HepG2 (cell line): ENCODE data around the gene SLC25A14. TPM values are rescaled to one million over a fixed set of nuclear protein-coding genes. Genes with fewer than 3 reads are reported as not detected.
A peak's percentile ranks its signal among the peaks of the same experiment; 100 is the strongest.

Source experiments
- ATAC-seq: fragments of 200-7000 bp; cut with Tn5 transposase; 3 replicates; pipeline ENCODE4 v1.9.1; 2020; ENCODE audit warnings: mild to moderate bottlenecking, moderate library complexity
- BruUV-seq: library from RNA; stranded (reverse); fragments of 400-500 nt; replicated peaks from 2 replicates; lab custom pipeline; 2021; lab: Mats Ljungman, UMichigan
- CTCF ChIA-PET: fragments of 300-600 bp; formaldehyde crosslinking; extraction: SDS; loops from one replicate; lab custom pipeline; 2021; ENCODE audit warnings: low total read pairs, inconsistent platforms, low intra/inter-chr PET ratio; lab: Yijun Ruan, JAX
- POLR2A ChIA-PET: fragments of 350-600 bp; sonication (Branson Sonifier 250); formaldehyde crosslinking; loops from one replicate; lab custom pipeline; 2020; ENCODE audit warnings: antibody characterized with exemption, inconsistent platforms; lab: Yijun Ruan, JAX
- DNase-seq: peaks from one replicate; pipeline ENCODE4 v3.0.0-alpha.2; 2015; ENCODE audit warnings: low spot score
- FAIRE-seq: peaks from 3 replicates; lab custom pipeline; 2011; peaks lifted over from hg19 to GRCh38; lab: Jason Lieb, UNC
- H2AFZ ChIP-seq: one replicate; pipeline ENCODE4 v1.6.1; 2011; ENCODE audit warnings: low read length, inconsistent platforms
- H3K27ac ChIP-seq: fragments of 300-600 bp; 3 replicates; pipeline ENCODE4 v1.8.0; 2011; ENCODE audit warnings: mixed run types, mild to moderate bottlenecking, mixed read lengths, low read length, inconsistent platforms; ENCODE audit not compliant: insufficient read depth; ENCODE audit errors: extremely low read length
- H3K27me3 ChIP-seq, 2 experiments: fragments of 200-600 bp in 1 of 2; 2 replicates in 1 of 2; 3 replicates in 1 of 2; pipeline versions ENCODE4 v1.6.0 to v1.8.0; 2011; ENCODE audit warnings: low read length in 2 of 2, mild to moderate bottlenecking in 2 of 2, moderate library complexity in 2 of 2, inconsistent platforms in 1 of 2; ENCODE audit not compliant: insufficient read depth in 2 of 2, control insufficient read depth in 1 of 2
- H3K36me3 ChIP-seq, 2 experiments: fragments of 200-600 bp in 1 of 2; replicated peaks in 1 of 2; 2 replicates in 1 of 2; 3 replicates in 1 of 2; pipeline versions ENCODE4 v1.5.1 to v1.8.0; 2011; ENCODE audit warnings: low read length in 2 of 2, inconsistent platforms in 1 of 2; ENCODE audit not compliant: insufficient read depth in 2 of 2, control insufficient read depth in 1 of 2
- H3K4me1 ChIP-seq: 2 replicates; pipeline ENCODE4 v1.5.1; 2012; ENCODE audit warnings: low read length, inconsistent platforms; ENCODE audit not compliant: insufficient read depth
- H3K4me2 ChIP-seq: 2 replicates; pipeline ENCODE4 v1.6.0; 2011; ENCODE audit warnings: low read depth, low read length, inconsistent platforms
- H3K4me3 ChIP-seq, 3 experiments: fragments of 200-600 bp in 1 of 3; sonication (generic), shearing (Covaris generic) in 1 of 3; replicated peaks in 1 of 3; 2 replicates each; pipeline ENCODE4 v1.5.1; 2011 to 2016; ENCODE audit warnings: low read length in 3 of 3, inconsistent platforms in 2 of 3, low read depth in 2 of 3, mild to moderate bottlenecking in 2 of 3, control low read depth in 1 of 3, mixed read lengths in 1 of 3; ENCODE audit not compliant: insufficient read depth in 1 of 3
- H3K79me2 ChIP-seq: one replicate; pipeline ENCODE4 v1.6.1; 2011; ENCODE audit warnings: low read length, inconsistent platforms; ENCODE audit not compliant: insufficient read depth
- H3K9ac ChIP-seq: 2 replicates; pipeline ENCODE4 v1.6.0; 2011; ENCODE audit warnings: mild to moderate bottlenecking, low read depth, low read length, inconsistent platforms; ENCODE audit not compliant: insufficient read depth
- H3K9me3 ChIP-seq: 2 replicates; pipeline ENCODE4 v1.5.1; 2012; ENCODE audit warnings: mild to moderate bottlenecking, low read length
- H4K20me1 ChIP-seq: 2 replicates; pipeline ENCODE4 v1.6.0; 2011; ENCODE audit warnings: inconsistent platforms, mild to moderate bottlenecking, low read length, moderate library complexity; ENCODE audit not compliant: insufficient read depth
- GABPB1 ChIP-seq: IDR thresholded peaks from 2 replicates; pipeline ENCODE4 v1.6.1; 2016; ENCODE audit warnings: mild to moderate bottlenecking, missing genetic modification reagents, moderate library complexity, missing compliant biosample characterization
- KIAA2018 ChIP-seq: sonication (generic); formaldehyde crosslinking; IDR thresholded peaks from 2 replicates; pipeline ENCODE4 v1.5.0; 2020; ENCODE audit warnings: mild to moderate bottlenecking, missing genetic modification reagents, borderline replicate concordance
- MIER2 ChIP-seq: IDR thresholded peaks from 2 replicates; pipeline ENCODE4 v1.6.1; 2016; ENCODE audit warnings: missing biosample characterization, missing genetic modification reagents
- RFX5 ChIP-seq: IDR thresholded peaks from 2 replicates; pipeline ENCODE4 v1.6.1; 2011; ENCODE audit warnings: low read depth, low read length, improper control_type of control experiment
- ZNF446 ChIP-seq: sonication (generic); formaldehyde crosslinking; IDR thresholded peaks from 2 replicates; pipeline ENCODE4 v1.5.0; 2020; ENCODE audit warnings: mild to moderate bottlenecking, missing genetic modification reagents
- ZNF484 ChIP-seq: sonication (generic); formaldehyde crosslinking; IDR thresholded peaks from 2 replicates; pipeline ENCODE4 v1.5.1; 2020; ENCODE audit warnings: mild to moderate bottlenecking, low read depth, missing genetic modification reagents, borderline replicate concordance
- ZNF512 ChIP-seq: sonication (generic); formaldehyde crosslinking; IDR thresholded peaks from 2 replicates; pipeline ENCODE4 v1.4.0; 2020; ENCODE audit warnings: mild to moderate bottlenecking, missing genetic modification reagents
- ZNF749 ChIP-seq: sonication (generic); formaldehyde crosslinking; IDR thresholded peaks from 2 replicates; pipeline ENCODE4 v1.8.0; 2022; ENCODE audit warnings: mild to moderate bottlenecking, missing genetic modification reagents, moderate library complexity, borderline replicate concordance
- WGBS: methylation state at CpG from one replicate; pipeline ENCODE4 v1.1.6; 2017; ENCODE audit warnings: low lambda C conversion rate; 5-methylcytosine and 5-hydroxymethylcytosine counted together
- in situ Hi-C: cut with HindIII; loops from 2 replicates; pipeline ENCODE4 v1.10.0; 2017; ENCODE audit warnings: low pct_unique_long_range_greater_than_20kb; ENCODE audit not compliant: extremely low pct_ligation_motif_present
- intact Hi-C: fragments of 100-400 bp; cut with micrococcal nuclease; formaldehyde crosslinking; loops from one replicate; pipeline ENCODE4 v1.10.0; 2022; ENCODE audit not compliant: unreplicated experiment
- polyA plus RNA-seq, 8 experiments: library from polyadenylated mRNA; depleted of rRNA in 3 of 8; stranded (reverse) in 7 of 8; unstranded in 1 of 8; fragments of >200 nt; fragmentation: Illumina TruSeq in 4 of 8; extraction: Trizol in 4 of 8; gene quantifications; 2 replicates each; pipeline versions ENCODE4 v1.2.1 to v1.2.3, GENCODE V29; 2011 to 2016; ENCODE audit warnings: low read depth in 4 of 8, missing spikeins in 1 of 8, mixed read lengths in 1 of 8; ENCODE audit not compliant: insufficient read depth in 1 of 8
- total RNA-seq, 5 experiments: library from RNA; depleted of rRNA; stranded (reverse); fragments of >200 nt; fragmentation: Illumina TruSeq; extraction: Trizol; gene quantifications; 2 replicates each; pipeline ENCODE4 v1.2.3, GENCODE V29; 2016; ENCODE audit warnings: low read depth in 1 of 5

Gene SLC25A14
- total and polyA plus RNA-seq, 2 of the 13 experiments (the other 11 are each of a cell fraction or from before 2014, with no cell fraction given) = 14.0 to 15.6 TPM

- Histone ChIP-seq H3K9me3 (no peaks in the 10 kb centered on the region), H3K4me3 (no peak overlapping the region; a peak in 1 of 6 replicates), H3K9ac (no peak overlapping the region), H3K4me2 (peak overlapping the region; percentile 39; the same call in 1 of the 2 replicates), H3K27me3 (no peaks in the 10 kb centered on the region), H2AFZ (no peak overlapping the region), H3K79me2 (no peaks in the 10 kb centered on the region), H4K20me1 (no peaks in the 10 kb centered on the region)
- no peak for DNase-seq
- no TSS peak for BruUV-seq
- ChIA-PET CTCF (no interaction called here), POLR2A (no interaction called here)
- no CpG with 5 or more reads among the region's 19 CpGs for WGBS
- peak; percentile 47; the same call in 2 of the 3 replicates for ATAC-seq
- FAIRE-seq = no peak
- 0 out of 2 replicates have a peak, but pooled peaks have one; percentile 32 for TF ChIP-seq GABPB1 (CRISPR knock-in tag)
- TF ChIP-seq MIER2 = no peak
- TF ChIP-seq, all 625 proteins: peak for 1
- intact Hi-C loops = no loop called here
- no peaks in the 10 kb centered on the region for H3K36me3 ChIP-seq
- no peak overlapping the region for H3K27ac ChIP-seq
- H3K4me1 ChIP-seq = peaks cover 14% of the 10 kb centered on the region
- in situ Hi-C loops = no loop called here
Measured at GRCh38 chrX:130299279-130300009, 40.3 kb upstream of the SLC25A14 start.

GRCh38 chrX:130300010-130300282 is 39.8 kb upstream of the SLC25A14 start:
- in situ Hi-C loops = no loop called here
- POLR2A ChIA-PET = no interaction called here
- no peaks in the 10 kb centered on the region for H3K9me3 ChIP-seq
- H3K9ac ChIP-seq = no peak overlapping the region
- H3K36me3 ChIP-seq = no peaks in the 10 kb centered on the region
- CTCF ChIA-PET = no interaction called here
- no peak for ATAC-seq
- no peaks in the 10 kb centered on the region for H4K20me1 ChIP-seq
- H3K27ac ChIP-seq = no peak overlapping the region
- intact Hi-C loops = no loop called here
- peak overlapping the region; percentile 39; the same call in 1 of the 2 replicates for H3K4me2 ChIP-seq
- H3K79me2 ChIP-seq = no peaks in the 10 kb centered on the region
- no peak for FAIRE-seq
- no peak for DNase-seq
- 6% methylated on average over 2 of the region's 2 CpGs for WGBS
- H3K4me1 ChIP-seq = peaks cover 14% of the 10 kb centered on the region
- H2AFZ ChIP-seq = no peak overlapping the region
- H3K4me3 ChIP-seq = no peak overlapping the region; a peak in 1 of 6 replicates
- H3K27me3 ChIP-seq = no peaks in the 10 kb centered on the region
- no TSS peak for BruUV-seq
- no peak for TF ChIP-seq ZNF446
- no peak for TF ChIP-seq KIAA2018 (CRISPR knock-in tag)
- no peak for TF ChIP-seq ZNF749 (CRISPR knock-in tag)
- TF ChIP-seq ZNF484 = no peak
- no peak for TF ChIP-seq RFX5
- no peak for TF ChIP-seq ZNF512 (CRISPR knock-in tag)
